SK-N-SH (cell line): ENCODE measurements around the gene UBE3B. TPM values are rescaled to one million over a fixed set of nuclear protein-coding genes. Genes with fewer than 3 reads are reported as not detected.

ENCODE experiments used
- CTCF ChIA-PET: fragments of 300-600, 350-600 bp; formaldehyde crosslinking; extraction: SDS; loops from one replicate; lab custom pipeline; 2021; lab: Yijun Ruan, JAX
- POLR2A ChIA-PET: fragments of 350-600 bp; sonication (Branson Sonifier 250); formaldehyde crosslinking; extraction: SDS; loops from one replicate; lab custom pipeline; 2020; ENCODE audit warnings: antibody characterized with exemption, inconsistent platforms; lab: Yijun Ruan, JAX
- DNase-seq: peaks from one replicate; pipeline ENCODE4 v3.0.0; 2012
- H2AFZ ChIP-seq: fragments of 200-600 bp; sonication (generic); 2 replicates; pipeline ENCODE4 v1.8.1; 2016; ENCODE audit warnings: antibody characterized with exemption, mild to moderate bottlenecking, low read depth
- H3F3A ChIP-seq: fragments of 200-600 bp; sonication (generic); replicated peaks from 2 replicates; pipeline ENCODE3; 2016; ENCODE audit warnings: antibody characterized with exemption, mild to moderate bottlenecking; ENCODE audit not compliant: insufficient read depth
- H3K27ac ChIP-seq, 2 experiments: fragments of 200-500 bp in 1 of 2; fragments of 200-600 bp in 1 of 2; sonication (Bioruptor generic) in 1 of 2; sonication (generic), shearing (Covaris generic) in 1 of 2; 2 replicates each; pipeline versions ENCODE4 v1.5.1 to v1.6.1; 2014 to 2016; ENCODE audit warnings: low read depth in 2 of 2, inconsistent platforms in 1 of 2, low read length in 1 of 2, mild to moderate bottlenecking in 1 of 2, mixed read lengths in 1 of 2
- H3K27me3 ChIP-seq: fragments of 200-600 bp; sonication (generic), shearing (Covaris generic); 2 replicates; pipeline ENCODE4 v1.6.1; 2016; ENCODE audit warnings: mixed run types; ENCODE audit not compliant: insufficient read depth
- H3K36me3 ChIP-seq, 2 experiments: fragments of 200-500 bp in 1 of 2; fragments of 200-600 bp in 1 of 2; sonication (Bioruptor generic) in 1 of 2; sonication (generic) in 1 of 2; replicated peaks in 1 of 2; 2 replicates each; pipeline versions ENCODE3 to v1.5.1; 2014 to 2016; ENCODE audit warnings: low read length in 1 of 2, mild to moderate bottlenecking in 1 of 2; ENCODE audit not compliant: insufficient read depth in 2 of 2, control insufficient read depth in 1 of 2
- H3K4me1 ChIP-seq, 2 experiments: fragments of 200-500 bp in 1 of 2; fragments of 200-600 bp in 1 of 2; sonication (Bioruptor generic) in 1 of 2; sonication (generic), shearing (Covaris generic) in 1 of 2; 2 replicates each; pipeline versions ENCODE4 v1.5.1 to v1.6.1; 2014 to 2016; ENCODE audit warnings: low read depth in 1 of 2, low read length in 1 of 2, mixed run types in 1 of 2; ENCODE audit not compliant: insufficient read depth in 2 of 2, control insufficient read depth in 1 of 2
- H3K4me2 ChIP-seq: fragments of 200-600 bp; sonication (generic), shearing (Covaris generic); 2 replicates; pipeline ENCODE4 v1.6.1; 2017; ENCODE audit warnings: mixed run types
- H3K4me3 ChIP-seq, 2 experiments: fragments of 200-500 bp in 1 of 2; fragments of 200-600 bp in 1 of 2; sonication (Bioruptor generic) in 1 of 2; sonication (generic), shearing (Covaris generic) in 1 of 2; 2 replicates each; pipeline versions ENCODE4 v1.5.1 to v1.8.1; 2014 to 2016; ENCODE audit warnings: low read depth in 2 of 2, inconsistent platforms in 1 of 2, low read length in 1 of 2, mild to moderate bottlenecking in 1 of 2, mixed read lengths in 1 of 2, moderate library complexity in 1 of 2
- H3K79me2 ChIP-seq: fragments of 200-600 bp; sonication (generic); 2 replicates; pipeline ENCODE4 v1.8.1; 2017; ENCODE audit warnings: mild to moderate bottlenecking; ENCODE audit not compliant: insufficient read depth
- H3K9ac ChIP-seq: fragments of 200-600 bp; sonication (generic); 2 replicates; pipeline ENCODE4 v1.6.1; 2017; ENCODE audit warnings: mixed run types
- H3K9me2 ChIP-seq: fragments of 200-600 bp; sonication (generic); 2 replicates; pipeline ENCODE4 v1.6.1; 2017; ENCODE audit warnings: mixed run types
- H3K9me3 ChIP-seq: fragments of 200-600 bp; sonication (generic); 2 replicates; pipeline ENCODE4 v1.6.1; 2017; ENCODE audit warnings: mixed run types, mild to moderate bottlenecking, moderate library complexity
- H4K20me1 ChIP-seq: fragments of 200-600 bp; sonication (generic); 2 replicates; pipeline ENCODE4 v1.6.1; 2017; ENCODE audit warnings: mild to moderate bottlenecking, mixed run types; ENCODE audit not compliant: insufficient read depth
- GABPA ChIP-seq: IDR thresholded peaks from 2 replicates; pipeline ENCODE4 v1.4.0; 2012; ENCODE audit warnings: low read depth, mild to moderate bottlenecking
- GATA2 ChIP-seq: sonication (generic); formaldehyde crosslinking; IDR thresholded peaks from 2 replicates; pipeline ENCODE4 v1.5.0; 2020; ENCODE audit warnings: mild to moderate bottlenecking, missing genetic modification reagents
- NFIC ChIP-seq: IDR thresholded peaks from 2 replicates; pipeline ENCODE4 v1.4.0; 2012; ENCODE audit warnings: borderline replicate concordance
- POLR2AphosphoS5 ChIP-seq: IDR thresholded peaks from 2 replicates; pipeline ENCODE4 v1.6.1; 2012; ENCODE audit warnings: low read depth, low read length
- RAD21 ChIP-seq: IDR thresholded peaks from 2 replicates; pipeline ENCODE4 v1.6.1; 2012; ENCODE audit warnings: mild to moderate bottlenecking, low read length
- RCOR1 ChIP-seq: fragments of 150-350 bp; IDR thresholded peaks from 2 replicates; pipeline ENCODE4 v1.6.1; 2017; ENCODE audit warnings: antibody characterized with exemption, low read length
- RFX5 ChIP-seq: IDR thresholded peaks from 2 replicates; pipeline ENCODE4 v1.6.1; 2012; ENCODE audit warnings: mild to moderate bottlenecking, improper control_type of control experiment, low read length
- TAF1 ChIP-seq: IDR thresholded peaks from 2 replicates; pipeline ENCODE4 v1.6.1; 2012; ENCODE audit warnings: low read depth, mild to moderate bottlenecking, low read length, moderate library complexity, borderline replicate concordance
- YY1 ChIP-seq: IDR thresholded peaks from 2 replicates; pipeline ENCODE4 v1.4.0; 2012; ENCODE audit warnings: low read depth, mild to moderate bottlenecking
- WGBS: methylation state at CpG from one replicate; pipeline ENCODE4 v1.1.6; 2017; ENCODE audit warnings: low lambda C conversion rate; 5-methylcytosine and 5-hydroxymethylcytosine counted together
- polyA plus RNA-seq, 3 experiments: library from polyadenylated mRNA; depleted of rRNA; stranded (reverse); fragments of >200 nt; gene quantifications; 2 replicates each; pipeline ENCODE4 v1.2.3, GENCODE V29; 2012
- TF ChIP-seq, protein P1 (sequence below): IDR thresholded peaks from 2 replicates; pipeline ENCODE4 v1.6.1; 2012; ENCODE audit warnings: mild to moderate bottlenecking, low read depth, low read length, moderate library complexity
- TF ChIP-seq, protein P2 (sequence below): fragments of 200-600 bp; sonication (generic); IDR thresholded peaks from 2 replicates; pipeline ENCODE4 v1.6.1; 2017; ENCODE audit warnings: antibody characterized with exemption, mild to moderate bottlenecking, moderate library complexity
- TF ChIP-seq, protein P3 (sequence below): IDR thresholded peaks from 2 replicates; pipeline ENCODE4 v1.4.0; 2012; ENCODE audit warnings: low read depth, borderline replicate concordance
- TF ChIP-seq, protein P4 (sequence below): IDR thresholded peaks from 2 replicates; pipeline ENCODE4 v1.4.0; 2012; ENCODE audit warnings: low read depth, borderline replicate concordance
- TF ChIP-seq, protein P5 (sequence below): IDR thresholded peaks from 2 replicates; pipeline ENCODE4; 2012
- TF ChIP-seq, protein P6 (sequence below): fragments of 150-350 bp; IDR thresholded peaks from 2 replicates; pipeline ENCODE4 v1.6.1; 2016; ENCODE audit warnings: mild to moderate bottlenecking, low read depth, low read length

UBE3B gene
- polyA plus RNA-seq, 1 of the 3 experiments (the other 2 are of a cell fraction) = 28.6 TPM

DNA sequence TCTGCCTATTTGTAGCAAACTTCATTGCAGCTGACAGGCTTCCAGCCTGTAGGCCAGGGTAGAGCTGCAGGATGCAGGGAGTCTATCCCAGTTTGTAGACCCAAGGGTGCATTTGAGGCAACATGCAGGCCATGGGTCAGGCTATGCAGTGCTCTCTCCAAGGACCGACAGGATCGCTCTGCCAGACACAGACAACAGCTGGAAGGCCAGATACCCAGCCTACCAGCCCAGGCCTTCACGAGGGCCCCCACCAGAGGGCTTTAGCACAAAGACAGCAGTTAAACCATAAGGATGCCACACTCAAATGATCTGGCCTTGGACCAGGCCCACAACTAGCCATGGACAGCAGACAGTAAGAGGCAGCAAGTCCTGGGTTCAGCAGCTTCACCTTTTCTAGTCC, 10.6 kb upstream of the UBE3B start:
- Histone ChIP-seq H2AFZ (no peak overlapping the region), H3K27ac (no peak overlapping the region), H3K79me2 (peaks cover 85% of the 10 kb centered on the region), H3K27me3 (no peaks in the 10 kb centered on the region), H3K9ac (no peak overlapping the region), H3K9me2 (no peaks in the 10 kb centered on the region), H3K36me3 (peaks cover 12 to 61% of the 10 kb centered on the region in 2 experiments), H3F3A (peaks cover 30% of the 10 kb centered on the region), H3K4me1 (peaks cover 35 to 60% of the 10 kb centered on the region in 2 experiments), H4K20me1 (peaks cover 29% of the 10 kb centered on the region), H3K9me3 (no peaks in the 10 kb centered on the region), H3K4me3 (no peak overlapping the region), H3K4me2 (no peak overlapping the region)
- no peak for TF ChIP-seq NFIC
- TF ChIP-seq RCOR1 = no peak
- no peak for TF ChIP-seq TAF1
- TF ChIP-seq, protein P1, sequence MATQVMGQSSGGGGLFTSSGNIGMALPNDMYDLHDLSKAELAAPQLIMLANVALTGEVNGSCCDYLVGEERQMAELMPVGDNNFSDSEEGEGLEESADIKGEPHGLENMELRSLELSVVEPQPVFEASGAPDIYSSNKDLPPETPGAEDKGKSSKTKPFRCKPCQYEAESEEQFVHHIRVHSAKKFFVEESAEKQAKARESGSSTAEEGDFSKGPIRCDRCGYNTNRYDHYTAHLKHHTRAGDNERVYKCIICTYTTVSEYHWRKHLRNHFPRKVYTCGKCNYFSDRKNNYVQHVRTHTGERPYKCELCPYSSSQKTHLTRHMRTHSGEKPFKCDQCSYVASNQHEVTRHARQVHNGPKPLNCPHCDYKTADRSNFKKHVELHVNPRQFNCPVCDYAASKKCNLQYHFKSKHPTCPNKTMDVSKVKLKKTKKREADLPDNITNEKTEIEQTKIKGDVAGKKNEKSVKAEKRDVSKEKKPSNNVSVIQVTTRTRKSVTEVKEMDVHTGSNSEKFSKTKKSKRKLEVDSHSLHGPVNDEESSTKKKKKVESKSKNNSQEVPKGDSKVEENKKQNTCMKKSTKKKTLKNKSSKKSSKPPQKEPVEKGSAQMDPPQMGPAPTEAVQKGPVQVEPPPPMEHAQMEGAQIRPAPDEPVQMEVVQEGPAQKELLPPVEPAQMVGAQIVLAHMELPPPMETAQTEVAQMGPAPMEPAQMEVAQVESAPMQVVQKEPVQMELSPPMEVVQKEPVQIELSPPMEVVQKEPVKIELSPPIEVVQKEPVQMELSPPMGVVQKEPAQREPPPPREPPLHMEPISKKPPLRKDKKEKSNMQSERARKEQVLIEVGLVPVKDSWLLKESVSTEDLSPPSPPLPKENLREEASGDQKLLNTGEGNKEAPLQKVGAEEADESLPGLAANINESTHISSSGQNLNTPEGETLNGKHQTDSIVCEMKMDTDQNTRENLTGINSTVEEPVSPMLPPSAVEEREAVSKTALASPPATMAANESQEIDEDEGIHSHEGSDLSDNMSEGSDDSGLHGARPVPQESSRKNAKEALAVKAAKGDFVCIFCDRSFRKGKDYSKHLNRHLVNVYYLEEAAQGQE = no peak
- TF ChIP-seq YY1 = no peak
- no peak for TF ChIP-seq GABPA
- no peak for TF ChIP-seq RFX5
- no peak for TF ChIP-seq POLR2AphosphoS5
- TF ChIP-seq, protein P2, sequence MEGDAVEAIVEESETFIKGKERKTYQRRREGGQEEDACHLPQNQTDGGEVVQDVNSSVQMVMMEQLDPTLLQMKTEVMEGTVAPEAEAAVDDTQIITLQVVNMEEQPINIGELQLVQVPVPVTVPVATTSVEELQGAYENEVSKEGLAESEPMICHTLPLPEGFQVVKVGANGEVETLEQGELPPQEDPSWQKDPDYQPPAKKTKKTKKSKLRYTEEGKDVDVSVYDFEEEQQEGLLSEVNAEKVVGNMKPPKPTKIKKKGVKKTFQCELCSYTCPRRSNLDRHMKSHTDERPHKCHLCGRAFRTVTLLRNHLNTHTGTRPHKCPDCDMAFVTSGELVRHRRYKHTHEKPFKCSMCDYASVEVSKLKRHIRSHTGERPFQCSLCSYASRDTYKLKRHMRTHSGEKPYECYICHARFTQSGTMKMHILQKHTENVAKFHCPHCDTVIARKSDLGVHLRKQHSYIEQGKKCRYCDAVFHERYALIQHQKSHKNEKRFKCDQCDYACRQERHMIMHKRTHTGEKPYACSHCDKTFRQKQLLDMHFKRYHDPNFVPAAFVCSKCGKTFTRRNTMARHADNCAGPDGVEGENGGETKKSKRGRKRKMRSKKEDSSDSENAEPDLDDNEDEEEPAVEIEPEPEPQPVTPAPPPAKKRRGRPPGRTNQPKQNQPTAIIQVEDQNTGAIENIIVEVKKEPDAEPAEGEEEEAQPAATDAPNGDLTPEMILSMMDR = no peak
- WGBS = 67% methylated on average over 2 of the region's 3 CpGs
- DNase-seq = no peak
- ChIA-PET POLR2A (no interaction called here), CTCF (interaction anchor here (1.2 kb wide), 1 partner anchor 39 kb away, joined by 5 read pairs; no protein-coding TSS in a partner anchor)

DNA sequence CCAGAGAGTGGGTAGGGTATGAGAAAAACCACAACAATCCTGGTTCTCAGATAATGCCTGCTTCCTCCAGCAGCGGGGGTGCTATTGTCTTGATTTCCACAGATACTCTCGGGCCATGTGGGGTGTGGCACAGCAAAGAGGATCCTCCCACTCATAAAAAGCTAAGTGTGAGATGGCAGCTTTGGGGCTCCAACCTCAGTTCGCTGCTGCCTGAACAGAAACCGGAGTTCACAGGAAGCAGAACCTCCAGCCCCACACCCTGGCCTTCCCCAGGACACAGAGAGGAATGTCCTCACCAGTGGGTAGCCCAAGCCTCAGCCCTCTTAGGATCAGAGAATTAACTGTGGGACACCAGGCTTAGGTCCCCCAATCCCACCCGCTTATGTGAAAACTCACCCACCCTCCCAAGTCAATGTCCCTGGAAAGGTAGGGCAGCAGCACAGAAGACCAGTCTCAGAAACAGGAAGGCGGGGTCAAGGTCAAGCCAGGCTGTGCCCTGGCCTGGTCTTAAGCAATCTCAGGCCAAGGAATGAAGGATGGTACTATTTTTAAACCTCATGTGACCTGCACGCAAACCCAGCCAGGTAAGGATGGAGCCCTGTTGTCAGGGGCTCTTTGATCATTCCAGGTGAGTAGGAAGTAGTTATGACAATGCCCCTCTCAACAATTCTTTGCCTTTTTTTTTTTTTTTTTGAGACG, 9.3 kb upstream of the UBE3B start:
- Histone ChIP-seq H3K4me3 (no peak overlapping the region), H3K4me1 (peaks cover 24 to 47% of the 10 kb centered on the region in 2 experiments)
- DNase-seq = no peak
- TF ChIP-seq, protein P3, sequence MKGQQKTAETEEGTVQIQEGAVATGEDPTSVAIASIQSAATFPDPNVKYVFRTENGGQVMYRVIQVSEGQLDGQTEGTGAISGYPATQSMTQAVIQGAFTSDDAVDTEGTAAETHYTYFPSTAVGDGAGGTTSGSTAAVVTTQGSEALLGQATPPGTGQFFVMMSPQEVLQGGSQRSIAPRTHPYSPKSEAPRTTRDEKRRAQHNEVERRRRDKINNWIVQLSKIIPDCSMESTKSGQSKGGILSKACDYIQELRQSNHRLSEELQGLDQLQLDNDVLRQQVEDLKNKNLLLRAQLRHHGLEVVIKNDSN = no peak
- TF ChIP-seq, protein P4, sequence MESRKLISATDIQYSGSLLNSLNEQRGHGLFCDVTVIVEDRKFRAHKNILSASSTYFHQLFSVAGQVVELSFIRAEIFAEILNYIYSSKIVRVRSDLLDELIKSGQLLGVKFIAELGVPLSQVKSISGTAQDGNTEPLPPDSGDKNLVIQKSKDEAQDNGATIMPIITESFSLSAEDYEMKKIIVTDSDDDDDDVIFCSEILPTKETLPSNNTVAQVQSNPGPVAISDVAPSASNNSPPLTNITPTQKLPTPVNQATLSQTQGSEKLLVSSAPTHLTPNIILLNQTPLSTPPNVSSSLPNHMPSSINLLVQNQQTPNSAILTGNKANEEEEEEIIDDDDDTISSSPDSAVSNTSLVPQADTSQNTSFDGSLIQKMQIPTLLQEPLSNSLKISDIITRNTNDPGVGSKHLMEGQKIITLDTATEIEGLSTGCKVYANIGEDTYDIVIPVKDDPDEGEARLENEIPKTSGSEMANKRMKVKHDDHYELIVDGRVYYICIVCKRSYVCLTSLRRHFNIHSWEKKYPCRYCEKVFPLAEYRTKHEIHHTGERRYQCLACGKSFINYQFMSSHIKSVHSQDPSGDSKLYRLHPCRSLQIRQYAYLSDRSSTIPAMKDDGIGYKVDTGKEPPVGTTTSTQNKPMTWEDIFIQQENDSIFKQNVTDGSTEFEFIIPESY = no peak
- TF ChIP-seq, protein P5, sequence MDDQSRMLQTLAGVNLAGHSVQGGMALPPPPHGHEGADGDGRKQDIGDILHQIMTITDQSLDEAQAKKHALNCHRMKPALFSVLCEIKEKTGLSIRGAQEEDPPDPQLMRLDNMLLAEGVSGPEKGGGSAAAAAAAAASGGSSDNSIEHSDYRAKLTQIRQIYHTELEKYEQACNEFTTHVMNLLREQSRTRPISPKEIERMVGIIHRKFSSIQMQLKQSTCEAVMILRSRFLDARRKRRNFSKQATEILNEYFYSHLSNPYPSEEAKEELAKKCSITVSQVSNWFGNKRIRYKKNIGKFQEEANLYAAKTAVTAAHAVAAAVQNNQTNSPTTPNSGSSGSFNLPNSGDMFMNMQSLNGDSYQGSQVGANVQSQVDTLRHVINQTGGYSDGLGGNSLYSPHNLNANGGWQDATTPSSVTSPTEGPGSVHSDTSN = no peak
- TF ChIP-seq GATA2 (no peak), RCOR1 (no peak), YY1 (no peak), POLR2AphosphoS5 (no peak), RAD21 (no peak)
- TF ChIP-seq, protein P6, sequence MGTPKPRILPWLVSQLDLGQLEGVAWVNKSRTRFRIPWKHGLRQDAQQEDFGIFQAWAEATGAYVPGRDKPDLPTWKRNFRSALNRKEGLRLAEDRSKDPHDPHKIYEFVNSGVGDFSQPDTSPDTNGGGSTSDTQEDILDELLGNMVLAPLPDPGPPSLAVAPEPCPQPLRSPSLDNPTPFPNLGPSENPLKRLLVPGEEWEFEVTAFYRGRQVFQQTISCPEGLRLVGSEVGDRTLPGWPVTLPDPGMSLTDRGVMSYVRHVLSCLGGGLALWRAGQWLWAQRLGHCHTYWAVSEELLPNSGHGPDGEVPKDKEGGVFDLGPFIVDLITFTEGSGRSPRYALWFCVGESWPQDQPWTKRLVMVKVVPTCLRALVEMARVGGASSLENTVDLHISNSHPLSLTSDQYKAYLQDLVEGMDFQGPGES = no peak

More for the DNA sequence above, 9.3 kb upstream of the UBE3B start:
- Histone ChIP-seq H3K27ac (no peak overlapping the region), H3K9ac (no peak overlapping the region), H3K27me3 (no peaks in the 10 kb centered on the region), H4K20me1 (peaks cover 39% of the 10 kb centered on the region), H3K36me3 (peaks cover 12 to 73% of the 10 kb centered on the region in 2 experiments), H3K4me2 (no peak overlapping the region), H3K79me2 (peaks cover 93% of the 10 kb centered on the region), H3F3A (peaks cover 18% of the 10 kb centered on the region), H3K9me2 (no peaks in the 10 kb centered on the region), H3K9me3 (no peaks in the 10 kb centered on the region), H2AFZ (no peak overlapping the region)
- 98% methylated on average over 7 of the region's 8 CpGs for WGBS
- ChIA-PET CTCF (interaction anchor here (0.7 to 0.9 kb wide), 2 partner anchors 40 to 190 kb away, joined by 3 to 4 read pairs; no protein-coding TSS in a partner anchor), POLR2A (no interaction called here)
